MG63 (cell line): ENCODE data around the gene NPPB. TPM values are rescaled to one million over a fixed set of nuclear protein-coding genes. Genes with fewer than 3 reads are reported as not detected.
"Not testable (repeated sequence)": the region's sequence is repeated elsewhere in the genome, so short reads cannot be mapped to it uniquely, and the experiment has no call there.

Source experiments
- DNase-seq: peaks from one replicate; pipeline ENCODE4 v3.0.0-alpha.2; 2020
- H3K27me3 ChIP-seq: fragments of 250-450 bp; sonication (Bioruptor Pico); 2 replicates; pipeline ENCODE4 v1.5.1; 2020; ENCODE audit warnings: mild to moderate bottlenecking, moderate library complexity
- H3K36me3 ChIP-seq: fragments of 250-450 bp; sonication (Bioruptor Pico); 2 replicates; pipeline ENCODE4 v1.5.1; 2020; ENCODE audit warnings: mild to moderate bottlenecking, moderate library complexity
- H3K4me3 ChIP-seq: fragments of 250-450 bp; sonication (Bioruptor Pico); 2 replicates; pipeline ENCODE4 v1.5.1; 2020; ENCODE audit warnings: mild to moderate bottlenecking, moderate library complexity
- H3K9me3 ChIP-seq: fragments of 250-450 bp; sonication (Bioruptor Pico); 2 replicates; pipeline ENCODE4 v1.5.1; 2020; ENCODE audit warnings: mild to moderate bottlenecking, moderate library complexity
- total RNA-seq: library from RNA; depleted of rRNA; stranded (reverse); fragments of >200 nt; shearing (Covaris generic); gene quantifications from 2 replicates; pipeline ENCODE4 v1.2.3, GENCODE V29; 2014; ENCODE audit warnings: low replicate concordance; rRNA removed

The NPPB gene
- not detected in 2 replicates for total RNA-seq

DNA sequence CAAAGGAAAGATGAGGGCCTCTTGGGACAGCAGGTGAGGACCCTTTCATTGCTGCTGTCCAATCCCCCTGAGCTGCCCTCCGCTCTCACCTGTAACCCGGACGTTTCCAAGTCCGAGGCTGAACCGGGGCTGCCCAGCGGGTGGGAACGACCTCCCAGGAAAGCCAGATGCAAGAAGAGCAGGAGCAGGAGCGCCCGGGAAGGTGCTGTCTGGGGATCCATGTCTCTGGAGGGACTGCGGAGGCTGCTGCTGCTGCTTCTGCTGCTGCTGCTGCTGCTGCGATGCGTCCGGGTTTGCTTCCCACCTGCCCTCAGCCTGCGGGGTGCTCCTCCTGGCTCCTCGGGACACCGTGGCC is at the start of gene NPPB:
Gene NPPB (minus strand): TSS at position 333 of the 355 bp plus-strand sequence. CDS start 112 bp downstream, at position 221.
- Histone ChIP-seq H3K4me3 (no peak within 1 kb of the TSS), H3K36me3 (no peaks in the 10 kb centered on the region), H3K9me3 (no peaks in the 10 kb centered on the region), H3K27me3 (peaks cover 39% of the 10 kb centered on the region)
- DNase-seq: no peak

DNA sequence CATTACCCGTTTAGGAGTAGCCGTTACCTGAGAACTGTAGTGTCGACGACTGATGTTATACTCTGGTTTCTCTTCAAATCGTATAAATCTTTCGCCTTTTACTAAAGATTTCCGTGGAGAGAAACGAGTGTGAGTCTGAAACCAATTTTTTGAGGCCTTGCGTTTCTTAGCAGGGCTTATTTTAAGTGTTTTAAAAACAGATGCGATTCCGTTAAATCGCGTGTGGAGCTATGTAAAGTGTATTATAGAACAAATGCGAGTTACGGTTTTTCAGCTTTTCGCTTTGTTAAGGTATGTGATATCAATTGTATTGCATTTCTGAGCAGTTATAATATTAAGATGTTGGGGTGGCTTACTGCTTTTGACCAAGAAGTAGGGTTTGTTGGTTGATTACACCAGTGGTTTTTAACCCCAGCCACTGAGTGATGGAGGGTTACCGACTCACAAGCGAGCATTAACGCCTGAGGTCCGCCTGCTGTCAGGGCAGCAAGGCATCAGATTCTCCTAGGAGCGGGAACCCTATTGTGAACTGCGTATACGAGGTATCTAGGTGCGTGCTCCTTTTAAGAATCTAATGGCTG is 49.4 kb upstream of the NPPB start:
- no peaks in the 10 kb centered on the region for H3K9me3 ChIP-seq
- peak overlapping the region; percentile 49 for H3K4me3 ChIP-seq
- no peaks in the 10 kb centered on the region for H3K36me3 ChIP-seq
- peak; percentile 91 for DNase-seq
- no peaks in the 10 kb centered on the region for H3K27me3 ChIP-seq

DNA sequence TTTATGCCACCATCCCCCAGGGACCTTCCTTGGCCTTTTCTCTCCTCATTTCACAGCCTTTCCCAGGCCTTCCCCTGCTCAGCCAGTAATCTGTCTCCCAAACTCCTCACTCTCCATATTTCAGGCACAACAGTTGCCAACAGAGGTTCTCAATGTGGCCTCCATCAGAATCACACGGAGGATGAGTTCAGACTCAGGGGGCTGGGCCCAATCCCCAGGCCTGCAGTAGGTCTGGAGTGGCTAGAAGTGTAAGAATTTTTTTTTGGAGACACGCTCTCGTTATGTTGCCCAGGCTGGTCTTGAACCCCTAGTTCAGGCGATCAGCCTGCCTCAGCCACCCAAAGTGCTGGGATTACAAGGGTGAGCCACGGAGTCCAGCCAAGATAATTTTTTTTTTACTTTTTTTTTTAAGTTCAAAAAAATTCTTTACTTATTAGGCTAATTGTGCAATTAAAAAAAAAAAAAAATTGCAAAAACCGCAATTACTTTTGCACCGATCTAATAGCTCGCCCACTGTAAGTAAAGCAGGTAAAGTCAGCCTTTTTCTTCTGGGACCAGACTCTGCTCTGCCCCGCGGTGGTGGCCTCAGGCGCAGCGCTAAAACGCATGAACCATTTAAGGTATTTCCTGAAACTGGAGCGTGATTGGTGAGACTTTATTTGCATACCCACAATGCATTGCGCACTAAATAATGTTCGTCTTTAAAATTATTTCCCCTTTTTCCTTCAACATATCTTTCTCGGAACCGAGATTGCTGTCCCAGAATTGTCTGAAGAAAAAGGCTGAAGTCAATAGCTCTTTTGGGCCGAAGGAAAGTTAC is 48.7 kb upstream of the NPPB start:
- Histone ChIP-seq H3K36me3 (no peaks in the 10 kb centered on the region), H3K4me3 (peak overlapping the region; percentile 49), H3K9me3 (no peaks in the 10 kb centered on the region), H3K27me3 (no peaks in the 10 kb centered on the region)
- peak; percentile 86 for DNase-seq

DNA sequence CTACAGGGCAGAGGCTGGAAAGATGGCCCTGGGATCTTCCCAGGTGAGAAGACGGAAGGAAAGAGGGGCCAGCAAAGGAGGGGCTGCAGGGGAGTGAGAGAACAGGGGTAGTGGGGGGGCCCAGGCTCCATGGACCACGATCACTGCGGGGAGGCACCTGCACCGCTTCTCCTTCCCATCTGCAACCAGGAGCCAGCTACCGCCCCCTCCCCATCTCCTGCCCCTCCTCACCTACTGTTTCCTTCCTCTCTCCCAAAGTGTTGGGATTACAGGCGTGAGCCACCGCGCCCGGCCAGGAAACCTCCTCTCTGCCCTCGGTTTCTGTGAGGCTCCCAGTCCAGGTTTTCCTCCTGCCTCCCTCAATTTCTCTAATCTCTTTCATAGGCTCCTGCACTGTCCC is 48.1 kb upstream of the NPPB start:
- no peak overlapping the region for H3K4me3 ChIP-seq
- DNase-seq: no peak
- H3K9me3 ChIP-seq: no peaks in the 10 kb centered on the region
- no peaks in the 10 kb centered on the region for H3K36me3 ChIP-seq
- 0 out of 2 replicates have a peak, but pooled peaks cover 2% of the 10 kb centered on the region for H3K27me3 ChIP-seq

DNA sequence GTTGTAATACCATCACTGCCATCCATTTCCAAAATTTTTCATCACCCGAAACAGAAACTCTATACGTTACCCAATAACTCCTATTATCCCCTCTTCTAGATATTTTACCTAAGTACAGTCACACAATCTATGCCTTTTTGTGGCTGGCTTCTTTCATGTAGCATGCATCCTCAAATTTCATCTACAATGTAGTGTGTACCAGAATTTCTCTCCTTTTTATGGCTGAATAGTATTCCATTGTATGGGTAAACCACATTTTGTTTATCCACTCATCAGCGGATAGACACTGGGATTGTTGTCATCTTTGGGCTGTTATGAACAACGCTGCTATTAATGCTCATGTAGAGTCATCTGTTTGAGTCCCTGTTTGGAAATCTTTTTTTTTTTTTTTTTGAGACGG is 46.2 kb upstream of the NPPB start:
- no peak for DNase-seq
- Histone ChIP-seq H3K27me3 (peaks cover 2% of the 10 kb centered on the region), H3K9me3 (no peaks in the 10 kb centered on the region), H3K36me3 (no peaks in the 10 kb centered on the region), H3K4me3 (no peak overlapping the region)

DNA sequence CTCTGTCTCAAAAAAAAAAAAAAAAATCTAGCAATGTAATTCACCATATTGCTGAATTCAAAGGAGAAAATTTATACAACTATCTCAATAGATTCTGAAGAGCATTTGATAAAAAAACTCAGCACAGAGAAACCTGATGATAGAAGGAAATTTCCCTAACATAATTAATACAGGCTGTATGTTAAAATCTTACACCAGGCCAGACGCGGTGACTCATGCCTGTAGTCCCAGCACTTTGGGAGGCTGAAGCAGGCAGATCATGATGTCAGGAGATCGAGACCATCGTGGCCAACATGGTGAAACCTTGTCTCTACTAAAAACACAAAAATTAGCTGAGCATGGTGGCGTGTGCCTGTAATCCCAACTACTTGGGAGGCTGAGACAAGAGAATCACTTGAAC is 45.4 kb upstream of the NPPB start:
- H3K36me3 ChIP-seq, H3K27me3 ChIP-seq, H3K9me3 ChIP-seq, H3K4me3 ChIP-seq, DNase-seq: not testable (repeated sequence)

DNA sequence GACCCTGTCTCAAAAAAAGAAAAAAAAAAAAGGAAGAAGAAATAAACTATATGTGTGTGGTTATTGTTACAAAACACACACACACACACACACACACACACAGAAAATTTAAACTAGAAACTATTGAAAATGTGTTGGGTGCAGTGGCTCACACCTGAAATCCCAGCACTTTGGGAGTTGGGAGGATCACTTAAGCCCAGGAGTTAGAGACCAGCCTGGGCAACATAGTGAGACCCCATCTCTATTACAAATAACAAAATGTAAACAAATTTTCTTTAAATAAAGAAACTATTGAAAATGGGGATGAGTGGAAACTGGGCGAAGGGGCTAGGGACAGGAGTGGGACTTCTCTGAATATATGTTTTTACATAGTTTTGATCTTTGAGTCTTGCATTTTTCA is 44.5 kb upstream of the NPPB start:
- DNase-seq: no peak
- H3K9me3 ChIP-seq: no peaks in the 10 kb centered on the region

DNA sequence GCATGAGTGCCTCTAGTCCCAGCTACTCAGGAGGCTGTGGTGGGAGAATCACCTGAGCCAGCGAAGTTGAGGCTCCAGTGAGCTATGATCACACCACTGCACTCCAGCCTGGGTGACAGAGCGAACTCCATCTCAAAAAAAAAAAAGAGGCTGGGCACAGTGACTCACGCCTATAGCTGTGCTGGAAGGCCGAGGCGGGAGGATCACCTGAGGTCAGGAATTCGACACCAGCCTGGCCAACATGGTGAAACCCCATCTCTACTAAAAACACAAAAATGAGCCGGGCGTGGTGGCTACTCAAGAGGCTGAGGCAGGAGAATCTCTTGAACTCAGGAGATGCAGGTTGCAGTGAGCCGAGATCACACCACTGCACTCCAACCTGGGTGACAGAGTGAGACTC is 42.7 kb upstream of the NPPB start:
- H3K4me3 ChIP-seq, DNase-seq, H3K9me3 ChIP-seq, H3K36me3 ChIP-seq: not testable (repeated sequence)
- peaks cover 22% of the 10 kb centered on the region for H3K27me3 ChIP-seq

More for the DNA sequence above, 44.5 kb upstream of the NPPB start:
- Histone ChIP-seq H3K36me3 (no peaks in the 10 kb centered on the region), H3K4me3 (no peak overlapping the region), H3K27me3 (peaks cover 12% of the 10 kb centered on the region)

DNA sequence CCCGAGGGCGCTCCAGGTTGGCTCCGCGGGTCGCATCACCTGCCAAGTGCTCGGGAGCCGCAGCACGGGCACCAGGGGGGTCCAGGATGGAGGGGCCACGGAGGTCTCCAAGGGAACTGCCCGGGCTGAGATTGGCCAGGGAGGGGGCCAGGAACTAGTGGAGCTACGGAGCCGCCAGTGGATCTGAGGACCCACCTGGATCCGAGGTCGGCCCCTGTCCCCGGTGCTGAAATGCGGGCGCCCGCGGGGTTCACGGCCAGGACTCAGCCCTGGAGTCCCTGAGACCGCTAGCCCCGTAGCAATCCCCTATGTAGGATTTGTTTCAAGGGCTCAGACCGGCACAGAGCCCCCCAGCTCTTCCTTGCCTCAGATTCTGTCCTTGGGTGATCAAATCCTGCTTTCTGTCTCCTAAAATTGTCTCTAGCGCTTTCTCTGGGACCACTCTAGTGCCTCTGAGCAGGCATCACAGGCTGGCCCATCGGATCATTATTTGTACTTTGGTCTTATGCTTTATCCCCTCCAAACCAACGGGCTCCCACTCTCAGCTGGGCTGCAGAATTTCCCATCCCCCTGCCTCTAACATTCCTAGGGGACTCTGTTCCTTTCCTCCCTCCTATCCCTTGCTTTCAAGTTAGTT is 40.2 kb upstream of the NPPB start:
- peak; percentile 20 for DNase-seq

DNA sequence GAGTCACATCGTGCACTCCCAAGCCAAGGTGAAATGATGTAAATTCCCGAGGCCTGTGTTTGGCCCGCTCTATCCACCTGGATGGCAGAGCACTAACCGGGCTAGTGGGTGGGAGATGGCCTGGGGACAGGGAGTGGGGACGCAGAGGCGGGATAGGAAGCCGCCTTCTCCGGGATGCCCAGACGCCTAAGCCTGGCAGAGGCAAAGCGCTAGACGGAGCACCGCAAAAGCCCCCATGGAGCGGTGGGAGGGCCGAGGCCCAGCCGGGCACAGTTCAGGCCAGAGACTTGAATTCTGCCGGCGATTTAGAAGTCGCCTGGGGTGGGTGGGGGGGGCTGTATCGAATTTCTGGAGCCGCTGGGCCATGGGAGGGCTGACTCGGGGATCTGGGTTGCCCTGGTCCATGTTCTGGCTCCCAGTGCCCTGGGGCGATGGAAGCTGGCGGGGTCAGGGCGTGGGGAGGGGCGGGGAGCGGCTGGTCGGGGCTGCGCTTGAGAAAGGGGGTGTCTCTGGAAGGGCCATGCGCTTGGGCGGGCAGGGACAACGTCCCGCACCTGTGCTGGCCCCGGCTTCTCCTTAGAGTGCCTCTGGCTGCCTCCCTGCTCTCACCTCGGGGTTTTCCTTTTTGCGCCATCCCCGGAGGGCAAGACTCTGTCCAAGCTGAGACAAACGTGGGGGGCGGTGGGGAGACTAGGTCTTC is 39.5 kb upstream of the NPPB start:
- Histone ChIP-seq H3K9me3 (no peaks in the 10 kb centered on the region), H3K27me3 (peaks cover 25% of the 10 kb centered on the region), H3K36me3 (no peaks in the 10 kb centered on the region), H3K4me3 (no peak overlapping the region)
- no peak for DNase-seq

More for the DNA sequence above, 40.2 kb upstream of the NPPB start:
- Histone ChIP-seq H3K27me3 (peaks cover 25% of the 10 kb centered on the region), H3K9me3 (no peaks in the 10 kb centered on the region), H3K4me3 (no peak overlapping the region), H3K36me3 (no peaks in the 10 kb centered on the region)

DNA sequence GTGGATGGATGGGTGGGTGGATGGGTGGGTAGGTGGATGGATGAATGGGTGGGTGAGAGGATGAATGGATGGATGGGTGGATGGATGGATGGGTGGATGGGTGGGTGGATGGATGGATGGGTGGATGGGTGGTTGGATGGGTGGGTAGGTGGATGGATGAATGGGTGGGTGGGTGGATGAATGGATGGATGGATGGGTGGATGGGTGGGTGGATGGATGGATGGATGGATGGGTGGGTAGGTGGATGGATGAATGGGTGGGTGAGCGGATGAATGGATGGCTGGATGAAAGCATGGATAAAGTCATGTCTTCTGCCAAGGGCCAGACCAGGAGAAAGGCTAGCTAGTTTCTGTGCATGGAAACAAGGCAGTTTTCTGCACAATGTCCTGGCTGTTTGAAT is 35.8 kb upstream of the NPPB start:
- not testable (repeated sequence) for H3K9me3 ChIP-seq, H3K36me3 ChIP-seq, H3K4me3 ChIP-seq, DNase-seq
- peaks cover 23% of the 10 kb centered on the region for H3K27me3 ChIP-seq

DNA sequence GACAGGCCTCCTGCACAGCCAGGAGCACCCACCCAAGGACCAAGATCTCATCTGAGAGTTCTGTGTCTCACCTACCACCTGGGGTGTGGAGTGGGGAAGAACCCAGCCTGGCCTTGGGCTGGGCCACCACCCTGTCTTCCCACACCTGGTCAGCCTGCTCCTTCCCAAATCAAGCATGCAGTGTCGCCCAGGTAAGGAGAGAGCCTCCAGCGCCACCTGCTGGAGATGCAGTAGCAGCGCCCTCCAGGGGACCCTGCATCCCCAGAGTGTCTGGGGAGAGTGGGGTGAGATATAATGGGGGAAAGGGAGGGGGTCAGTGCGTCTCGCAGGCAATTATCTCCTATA is 35.1 kb upstream of the NPPB start:
- H3K27me3 ChIP-seq: peaks cover 18% of the 10 kb centered on the region
- peak; percentile 23 for DNase-seq
- H3K9me3 ChIP-seq: no peaks in the 10 kb centered on the region
- H3K4me3 ChIP-seq: no peak overlapping the region
- no peaks in the 10 kb centered on the region for H3K36me3 ChIP-seq

DNA sequence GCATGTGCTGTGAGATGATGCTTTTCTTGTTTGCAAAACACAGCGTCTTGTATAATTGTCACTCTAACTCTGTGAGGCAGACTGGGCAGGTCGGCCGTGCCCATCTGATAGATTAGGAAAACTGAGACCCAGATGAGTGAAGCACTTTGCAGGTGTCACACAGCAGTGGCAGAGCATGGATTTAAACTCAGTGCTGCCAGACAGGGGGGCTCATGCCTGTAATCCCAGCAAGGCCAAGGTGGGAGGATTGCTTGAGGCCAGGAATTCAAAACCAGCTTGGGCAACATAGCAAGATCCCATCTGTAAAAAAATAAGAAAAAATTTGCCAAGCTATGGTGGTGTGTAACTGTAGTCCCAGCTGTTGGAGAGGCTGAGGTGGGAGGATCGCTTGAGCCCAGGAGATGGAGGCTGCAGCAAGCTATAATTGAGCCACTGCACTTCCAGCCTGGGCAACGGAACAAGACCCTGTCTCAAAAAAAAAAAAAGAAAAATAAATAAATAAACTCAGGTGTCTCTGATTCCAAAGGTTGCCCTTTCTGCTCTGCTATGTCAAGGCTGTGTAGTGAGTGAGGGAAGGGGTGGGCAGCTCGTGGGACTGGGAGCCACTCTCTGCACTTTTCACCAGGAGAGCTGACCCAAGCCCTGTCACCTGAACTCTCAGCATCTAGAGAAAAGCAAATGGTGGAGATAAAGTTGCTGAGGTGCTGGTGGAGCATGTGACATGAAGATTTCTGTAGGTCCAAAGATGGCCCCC is 32.9 kb upstream of the NPPB start:
- no peaks in the 10 kb centered on the region for H3K36me3 ChIP-seq
- peaks cover 3% of the 10 kb centered on the region for H3K27me3 ChIP-seq
- no peak overlapping the region for H3K4me3 ChIP-seq
- no peak for DNase-seq
- no peaks in the 10 kb centered on the region for H3K9me3 ChIP-seq

DNA sequence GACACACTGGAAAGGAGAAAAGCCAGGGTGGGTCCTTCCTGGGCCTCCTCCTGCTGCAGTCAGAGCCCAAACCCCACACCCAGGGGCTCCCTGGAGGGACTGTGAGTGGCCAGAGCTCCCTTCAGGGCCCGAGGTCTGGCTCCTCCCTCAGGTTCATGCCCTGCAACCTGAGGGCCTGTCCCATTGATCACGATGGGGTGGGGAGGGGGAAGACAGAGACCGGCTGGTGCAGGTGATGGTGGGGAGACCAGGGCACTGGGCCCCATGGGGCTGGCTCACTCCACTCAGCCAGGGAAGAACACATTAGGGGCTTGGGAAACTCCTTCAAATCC is 30.1 kb upstream of the NPPB start:
- H3K27me3 ChIP-seq: no peaks in the 10 kb centered on the region
- H3K36me3 ChIP-seq: no peaks in the 10 kb centered on the region
- no peaks in the 10 kb centered on the region for H3K9me3 ChIP-seq
- H3K4me3 ChIP-seq: no peak overlapping the region
- no peak for DNase-seq

DNA sequence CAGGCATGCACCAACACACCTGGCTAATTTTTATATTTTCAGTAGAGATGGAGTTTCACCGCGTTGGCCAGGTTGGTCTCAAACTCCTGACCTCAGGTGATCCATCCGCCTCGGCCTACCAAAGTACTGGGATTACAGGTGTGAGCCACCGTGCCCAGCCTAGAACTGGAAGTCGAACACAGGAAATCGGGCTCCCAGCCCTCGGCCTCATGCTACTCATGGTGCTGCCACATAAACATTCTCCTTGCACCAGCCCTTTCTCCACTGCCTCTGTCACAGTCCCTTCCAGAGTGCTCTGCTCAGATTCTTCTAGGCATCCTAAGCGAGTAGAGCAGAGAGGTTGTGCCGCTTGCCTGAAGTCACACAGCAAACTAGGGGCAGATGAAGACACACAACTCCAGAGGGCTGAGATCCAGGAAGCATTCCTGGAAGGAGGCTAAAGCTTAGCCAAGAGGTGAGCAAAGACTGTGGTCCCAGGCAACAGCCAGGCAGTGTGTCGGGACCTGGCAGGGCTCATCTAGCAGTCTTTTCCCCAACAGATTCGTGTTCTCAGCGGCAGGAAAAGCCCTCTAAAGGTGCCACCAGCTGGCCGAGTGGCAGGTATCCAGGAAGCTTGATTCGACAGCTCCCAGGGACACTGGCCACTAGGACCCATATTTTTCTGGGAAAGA is 29.6 kb upstream of the NPPB start:
- H3K36me3 ChIP-seq: no peaks in the 10 kb centered on the region
- no peaks in the 10 kb centered on the region for H3K27me3 ChIP-seq
- DNase-seq: no peak
- no peak overlapping the region for H3K4me3 ChIP-seq
- no peaks in the 10 kb centered on the region for H3K9me3 ChIP-seq

DNA sequence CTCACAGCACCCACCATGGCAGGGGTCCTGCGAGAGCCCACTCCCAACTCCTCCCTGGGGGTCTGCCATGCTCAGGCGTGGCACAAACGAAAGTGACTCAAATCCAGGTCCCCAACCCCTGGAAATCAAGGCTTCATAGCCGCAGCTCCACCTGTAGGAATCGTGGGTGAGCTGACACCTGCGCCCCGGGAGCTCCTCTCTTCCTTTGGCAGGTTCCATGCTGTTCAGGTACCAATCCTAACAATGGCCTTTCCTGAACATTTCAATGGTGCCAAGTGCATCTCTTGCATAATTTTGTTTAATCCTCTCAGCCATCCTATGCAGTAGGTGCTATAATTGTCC is 28.9 kb upstream of the NPPB start:
- Histone ChIP-seq H3K36me3 (no peaks in the 10 kb centered on the region), H3K9me3 (no peaks in the 10 kb centered on the region), H3K4me3 (no peak overlapping the region), H3K27me3 (no peaks in the 10 kb centered on the region)
- DNase-seq: no peak
